Body of pancreas (tissue), 4 donors: Measurements from ENCODE around the gene KRTAP10-8. TPM values are rescaled to one million over a fixed set of nuclear protein-coding genes. Genes with fewer than 3 reads are reported as not detected.

Experiments
- ATAC-seq: fragments of 150-250 bp; one replicate; pipeline ENCODE4 v1.9.1; 2016
- DNase-seq, 4 donors: peaks; one replicate each; pipeline ENCODE4 v3.0.0-alpha.2; 2019
- H3K27ac ChIP-seq, 4 donors: fragments of 200-600 bp; sonication (generic); 1 replicate in 3 of 4; 2 replicates in 1 of 4; pipeline versions ENCODE4 v1.5.1 to v1.6.1; 2016 to 2019; ENCODE audit warnings: mild to moderate bottlenecking in 1 of 4, mixed read lengths in 1 of 4, moderate library complexity in 1 of 4
- H3K27me3 ChIP-seq, 2 donors: fragments of 200-600 bp; sonication (generic); one replicate each; pipeline ENCODE4 v1.6.0; 2016; ENCODE audit warnings: mild to moderate bottlenecking in 1 of 2
- H3K36me3 ChIP-seq, 2 donors: fragments of 200-600 bp; sonication (generic); replicated peaks in 1 of 2; 2 replicates each; pipeline ENCODE4 v1.5.1; 2016; ENCODE audit warnings: low read depth in 2 of 2; ENCODE audit not compliant: insufficient read depth in 1 of 2
- H3K4me1 ChIP-seq: fragments of 200-600 bp; sonication (generic); one replicate; pipeline ENCODE4 v1.6.0; 2016
- H3K4me3 ChIP-seq, 2 donors: fragments of 200-600 bp; sonication (generic); 1 replicate in 1 of 2; 2 replicates in 1 of 2; pipeline ENCODE4 v1.5.1; 2016 to 2019
- H3K9me3 ChIP-seq, 3 donors: fragments of 200-600 bp; sonication (generic); 1 replicate in 2 of 3; 2 replicates in 1 of 3; pipeline ENCODE4 v1.5.1; 2016
- CTCF ChIP-seq, 7 experiments: fragments of 450-650 bp in 4 of 7; fragments of 200-600 bp in 3 of 7; sonication (generic) in 3 of 7; IDR thresholded peaks; one replicate each; pipeline ENCODE4 v1.5.1; 2016 to 2019; ENCODE audit warnings: antibody characterized with exemption in 7 of 7
- POLR2A ChIP-seq, 3 donors: fragments of 450-650 bp; IDR thresholded peaks; one replicate each; pipeline ENCODE4 v1.6.1; 2016; ENCODE audit warnings: antibody characterized with exemption in 3 of 3, mild to moderate bottlenecking in 2 of 3
- WGBS, 2 donors: methylation state at CpG; one replicate each; pipeline ENCODE4 v1.1.5; 2017; 5-methylcytosine and 5-hydroxymethylcytosine counted together
- intact Hi-C: fragments of 100-400 bp; cut with DNase I; formaldehyde crosslinking; loops from one replicate; pipeline ENCODE4 v1.15.1; 2023
- total RNA-seq, 2 donors: library from RNA; depleted of rRNA; stranded (reverse); fragments of >200 nt; gene quantifications; one replicate each; pipeline ENCODE4 v1.1.0, GENCODE V29; 2016

KRTAP10-8 gene, protein sequence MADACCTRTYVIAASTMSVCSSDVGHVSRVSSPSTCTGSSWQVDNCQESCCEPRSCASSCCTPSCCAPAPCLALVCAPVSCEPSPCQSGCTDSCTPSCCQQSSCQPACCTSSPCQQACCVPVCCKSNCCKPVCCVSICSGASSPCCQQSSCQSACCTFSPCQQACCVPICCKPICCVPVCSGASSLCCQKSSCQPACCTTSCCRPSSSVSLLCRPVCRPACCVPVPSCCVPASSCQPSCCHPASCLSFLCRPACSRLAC
- not detected for total RNA-seq

DNA sequence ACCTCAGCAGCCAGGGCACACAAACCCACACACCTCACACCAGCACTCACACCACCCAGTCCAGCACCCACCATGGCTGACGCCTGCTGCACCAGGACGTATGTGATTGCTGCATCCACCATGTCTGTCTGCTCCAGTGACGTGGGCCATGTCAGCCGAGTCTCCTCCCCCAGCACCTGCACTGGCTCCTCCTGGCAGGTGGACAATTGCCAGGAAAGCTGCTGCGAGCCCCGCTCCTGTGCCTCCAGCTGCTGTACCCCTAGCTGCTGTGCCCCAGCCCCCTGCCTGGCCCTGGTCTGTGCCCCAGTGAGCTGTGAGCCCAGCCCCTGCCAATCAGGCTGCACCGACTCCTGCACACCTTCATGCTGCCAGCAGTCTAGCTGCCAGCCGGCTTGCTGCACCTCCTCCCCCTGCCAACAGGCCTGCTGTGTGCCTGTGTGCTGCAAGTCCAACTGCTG is at the start of gene KRTAP10-8:
Gene KRTAP10-8 (plus strand): TSS at position 51 of the 458 bp plus-strand sequence. CDS start 22 bp downstream, at position 73.
- no peaks in the 10 kb centered on the region for H3K36me3 ChIP-seq
- H3K9me3 ChIP-seq = peaks cover 0 to 26% (median 0%) of the 10 kb centered on the region in 3 donors
- WGBS, 2 donors = 60 to 62% methylated on average over 1 to 7 of the region's 8 CpGs
- no peaks in the 10 kb centered on the region for H3K4me1 ChIP-seq
- intact Hi-C loops = no loop called here
- H3K4me3 ChIP-seq = no peak within 1 kb of the TSS
- DNase-seq (no peak), ATAC-seq (no peak)
- no peak within 1 kb of the TSS for H3K27ac ChIP-seq
- no peak for TF ChIP-seq CTCF (IDR thresholded peaks at IDR 0.05)
- H3K27me3 ChIP-seq = no peaks in the 10 kb centered on the region

GRCh38 chr21:44564099-44564498 is 47.8 kb upstream of the KRTAP10-8 start:
- no peak overlapping the region for H3K4me3 ChIP-seq
- TF ChIP-seq POLR2A (IDR thresholded peaks at IDR 0.05) (no peak), CTCF (IDR thresholded peaks at IDR 0.05) (no peak)
- DNase-seq = no peak

GRCh38 chr21:44564886-44565598 is 46.8 kb upstream of the KRTAP10-8 start:
- TF ChIP-seq POLR2A (IDR thresholded peaks at IDR 0.05) (no peak), CTCF (IDR thresholded peaks at IDR 0.05) (no peak)
- intact Hi-C loops = no loop called here
- Histone ChIP-seq H3K27me3 (no peaks in the 10 kb centered on the region), H3K27ac (no peak overlapping the region), H3K9me3 (no peaks in the 10 kb centered on the region), H3K36me3 (no peaks in the 10 kb centered on the region), H3K4me3 (no peak overlapping the region), H3K4me1 (no peaks in the 10 kb centered on the region)
- DNase-seq = no peak
- no peak for ATAC-seq
- WGBS, 2 donors = 0 to 65% methylated on average over 1 of the region's 1 CpG

More at GRCh38 chr21:44564099-44564498, 47.8 kb upstream of the KRTAP10-8 start:
- H3K27ac ChIP-seq = no peak overlapping the region
- 55 to 58% methylated on average over 1 of the region's 1 CpG for WGBS, 2 donors
- no peak for ATAC-seq
- intact Hi-C loops = no loop called here
- no peaks in the 10 kb centered on the region for H3K36me3 ChIP-seq
- H3K27me3 ChIP-seq = no peaks in the 10 kb centered on the region
- no peaks in the 10 kb centered on the region for H3K4me1 ChIP-seq
- H3K9me3 ChIP-seq = no peaks in the 10 kb centered on the region

DNA sequence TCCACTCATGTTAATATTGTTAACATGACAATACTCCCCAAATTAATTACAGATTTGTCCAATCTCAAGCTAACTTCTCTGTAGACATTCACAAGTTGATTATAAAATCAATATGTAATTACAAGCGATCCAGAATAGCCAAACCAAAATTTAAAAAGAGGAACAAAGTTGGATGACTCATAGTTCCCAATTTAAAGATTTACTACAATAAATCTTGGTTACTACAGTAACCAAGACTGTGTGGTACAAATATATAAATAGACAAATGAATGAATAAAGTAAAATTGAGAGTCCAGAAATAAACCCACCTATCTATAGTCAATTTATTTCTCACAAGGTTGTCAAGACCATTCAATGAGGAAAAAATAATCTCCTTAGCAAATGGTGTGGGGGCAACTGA is 45.5 kb upstream of the KRTAP10-8 start:
- no peaks in the 10 kb centered on the region for H3K9me3 ChIP-seq
- intact Hi-C loops = no loop called here
- no peaks in the 10 kb centered on the region for H3K4me1 ChIP-seq
- WGBS, 2 donors = 22 to 23% methylated on average over 1 of the region's 1 CpG
- TF ChIP-seq POLR2A (IDR thresholded peaks at IDR 0.05) (no peak), CTCF (IDR thresholded peaks at IDR 0.05) (no peak)
- H3K27ac ChIP-seq = no peak overlapping the region
- H3K27me3 ChIP-seq = no peaks in the 10 kb centered on the region
- no peaks in the 10 kb centered on the region for H3K36me3 ChIP-seq
- no peak for DNase-seq
- H3K4me3 ChIP-seq = no peak overlapping the region
- ATAC-seq = no peak
